HG02571 (cell line): ENCODE results near the gene YBX1.

Source experiments
- ATAC-seq: cut with Tn5 transposase; IDR thresholded peaks from one replicate; pipeline ENCODE4 v1.9.1; 2021; ENCODE audit warnings: mild to moderate bottlenecking, moderate library complexity; ENCODE audit not compliant: unreplicated experiment

The YBX1 gene

DNA sequence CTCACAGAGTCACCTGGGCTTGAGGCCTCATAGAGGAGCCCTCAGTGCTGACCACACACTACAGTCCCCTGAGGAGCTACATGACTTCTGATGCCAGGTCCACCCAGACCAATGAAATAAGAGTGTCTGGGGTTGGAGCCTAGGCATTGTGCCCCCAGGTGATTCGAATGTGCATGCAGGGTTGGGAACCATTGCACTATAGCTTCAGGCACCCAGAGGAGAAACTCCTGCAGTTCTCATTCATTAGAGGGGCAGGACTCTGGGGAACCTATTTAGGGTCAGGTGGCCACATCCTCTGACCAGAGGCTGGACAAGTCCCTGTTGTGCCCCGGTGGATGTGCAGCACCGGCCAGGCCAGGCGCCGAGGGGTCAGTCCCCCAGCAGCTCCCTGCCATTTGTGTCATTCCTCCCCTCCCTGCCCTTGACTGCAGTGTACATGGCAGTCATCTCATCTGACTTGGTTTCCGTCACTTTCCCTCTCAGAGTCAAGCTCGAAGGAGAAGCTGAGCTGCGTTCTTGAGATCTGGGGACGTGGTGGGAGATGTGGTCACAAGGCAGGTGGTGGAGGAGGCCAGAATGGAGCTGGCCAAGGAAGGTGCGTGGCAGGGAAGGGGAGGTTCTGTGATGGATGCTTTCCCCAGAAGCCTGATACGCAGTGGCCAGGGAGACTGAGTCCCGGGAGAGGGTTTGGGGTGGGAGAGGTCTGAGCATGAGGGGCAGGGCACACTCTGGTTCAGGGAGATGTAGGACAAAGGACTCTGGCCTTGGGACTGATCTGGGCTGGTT lies 51.4 kb downstream of the YBX1 start:
- ATAC-seq = no peak

DNA sequence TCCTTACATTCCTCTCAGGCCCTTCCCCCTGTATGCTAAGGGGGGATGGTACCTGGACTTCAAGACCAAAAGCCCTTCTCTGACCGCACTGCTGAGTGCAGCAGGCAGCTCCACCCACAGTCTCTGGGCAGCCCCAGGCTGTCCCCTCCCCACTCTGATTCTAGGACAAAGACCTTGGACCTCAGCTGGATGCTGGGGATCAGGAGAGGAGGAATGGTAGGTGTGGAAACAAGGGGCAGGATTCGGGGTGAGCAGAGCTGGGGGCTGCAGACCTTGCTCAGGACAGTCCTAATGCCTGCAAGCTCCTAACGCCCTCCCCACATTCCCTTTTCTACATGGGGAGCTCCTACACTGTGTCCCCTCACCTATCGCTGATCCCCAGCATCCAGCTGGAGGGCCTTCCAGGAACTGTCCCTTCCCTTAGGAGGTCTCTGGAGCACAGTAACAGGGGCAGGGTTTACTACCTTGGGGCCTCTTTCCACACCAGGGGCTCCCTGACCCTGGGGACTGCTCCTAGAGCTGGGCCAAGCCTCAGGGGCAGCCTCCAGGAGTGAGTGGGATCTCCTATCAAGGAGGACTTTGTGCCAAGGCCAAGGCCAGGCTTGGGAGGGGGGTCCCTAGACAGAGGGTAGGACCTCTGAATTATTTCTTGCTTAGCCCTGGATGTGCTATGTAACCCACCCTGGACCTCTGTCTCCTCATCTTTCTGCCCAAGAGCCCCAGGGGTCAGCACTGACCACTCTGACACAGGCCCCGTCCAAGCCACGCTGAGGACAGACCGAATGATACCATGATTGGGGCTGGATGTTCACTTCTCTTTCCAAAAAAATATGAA lies 52.2 kb downstream of the YBX1 start:
- no peak for ATAC-seq

- no peak for ATAC-seq
Observed at GRCh38 chr1:42735056-42735455, 52.8 kb downstream of the YBX1 start.

GRCh38 chr1:42735477-42736105 lies 53.4 kb downstream of the YBX1 start:
- ATAC-seq = no peak

DNA sequence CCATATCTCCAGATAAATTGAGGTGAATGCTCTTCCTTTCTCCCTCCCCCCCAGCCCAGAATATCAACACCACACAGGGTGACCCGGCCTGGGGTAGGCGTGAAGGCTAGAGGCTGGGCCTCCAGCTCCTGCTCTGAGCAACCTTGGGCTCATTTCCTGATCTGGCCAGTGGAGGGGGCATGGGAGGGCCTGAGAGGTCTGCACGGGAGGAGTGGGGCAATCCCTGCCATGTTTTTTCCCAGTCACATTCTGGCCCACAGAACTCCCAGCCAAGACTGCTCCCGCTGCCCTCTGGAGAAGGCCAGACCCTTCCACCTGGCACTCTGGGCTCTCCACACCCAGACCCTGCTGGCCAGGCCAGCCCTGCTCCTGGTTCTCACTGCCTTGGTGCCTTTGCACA lies 53.9 kb downstream of the YBX1 start:
- ATAC-seq = no peak

DNA sequence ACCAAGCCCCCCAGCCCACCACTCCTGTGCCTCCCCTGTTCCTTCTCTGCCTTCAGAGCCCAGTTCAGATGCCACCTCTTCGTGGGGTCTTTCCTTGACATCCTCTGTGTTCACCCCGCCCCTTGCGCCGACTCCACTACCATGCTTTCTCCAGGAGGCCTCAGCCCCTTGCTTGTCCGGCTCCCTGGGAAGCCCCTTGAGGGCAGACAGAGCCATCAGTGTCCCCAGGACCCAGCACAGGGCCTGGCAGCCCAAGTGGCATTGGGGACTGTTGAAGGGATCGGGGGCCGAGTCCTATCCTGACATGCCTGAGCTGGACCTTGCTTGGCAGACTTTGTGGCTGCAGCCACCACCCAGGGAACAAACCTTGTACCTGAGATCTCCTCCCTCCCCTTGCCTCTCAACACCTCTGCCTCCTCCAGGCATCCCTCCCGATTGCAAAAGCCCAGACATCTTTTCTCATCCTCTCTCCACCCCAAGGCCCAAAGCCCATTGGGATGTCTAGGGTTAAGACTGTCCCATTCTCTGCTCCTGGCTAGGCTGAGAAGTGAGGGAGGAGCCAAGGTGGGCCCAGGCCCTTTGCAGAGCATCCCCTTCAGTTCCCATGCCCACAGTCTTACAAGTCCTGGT lies 54.5 kb downstream of the YBX1 start:
- ATAC-seq = no peak

- no peak for ATAC-seq
Observed at GRCh38 chr1:42737257-42737656, 55.0 kb downstream of the YBX1 start.

GRCh38 chr1:42737986-42738677 lies 55.9 kb downstream of the YBX1 start:
- ATAC-seq = no peak

- no peak for ATAC-seq
Observed at GRCh38 chr1:42738678-42739226, 56.5 kb downstream of the YBX1 start.

DNA sequence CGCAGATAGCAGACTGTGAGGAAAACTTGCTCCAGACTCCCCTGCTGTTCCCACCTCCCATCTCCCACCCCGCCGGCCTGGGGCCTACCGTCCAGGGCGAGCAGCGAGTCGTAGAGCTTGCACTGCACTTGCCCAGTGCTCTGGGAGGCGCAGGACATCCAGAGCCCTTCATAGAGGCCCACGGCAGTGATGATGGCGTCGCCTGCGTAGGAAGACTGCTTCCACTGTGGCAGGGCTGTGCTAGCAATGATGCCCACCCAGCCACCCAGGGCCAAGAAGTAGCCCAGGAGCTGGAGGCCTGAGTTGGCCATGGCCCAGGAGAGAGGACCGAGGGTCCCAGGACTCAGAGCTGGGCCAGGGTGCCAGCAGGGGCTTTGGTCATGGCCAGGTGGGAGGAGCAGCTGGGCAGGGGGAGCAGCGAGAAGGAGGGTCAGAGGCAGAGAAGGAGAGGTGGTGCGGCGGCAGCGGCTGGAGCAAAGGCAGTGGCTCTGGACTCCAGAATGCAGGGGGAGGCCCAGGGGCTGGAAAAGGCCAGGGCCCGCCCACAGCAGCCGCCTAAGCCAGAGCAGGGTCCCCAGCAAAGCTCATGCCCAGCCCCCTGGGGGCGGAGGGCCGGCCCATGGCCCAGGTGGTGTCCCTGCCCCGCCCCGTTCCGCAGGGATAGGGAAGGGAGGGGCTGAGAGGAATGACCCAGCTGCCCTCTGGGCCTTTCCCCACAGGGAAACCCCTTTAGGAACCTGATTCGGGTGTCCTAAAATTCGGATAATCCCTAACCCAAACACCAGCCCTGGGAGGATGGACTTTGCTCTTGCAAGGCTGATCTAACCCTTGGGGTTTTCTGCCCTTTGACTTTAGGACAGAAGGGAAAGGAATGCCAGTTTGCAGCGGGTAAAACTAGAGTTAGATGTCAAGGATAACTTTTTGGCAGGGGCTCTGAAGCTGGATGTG lies 57.8 kb downstream of the YBX1 start, which contains the start of gene CLDN19:
CLDN19 (minus strand) TSS at position 484 of the 948 bp plus-strand sequence; CDS start at position 311, 173 bp downstream.
- ATAC-seq = no peak

- no peak for ATAC-seq
Observed at GRCh38 chr1:42740851-42741580, 58.8 kb downstream of the YBX1 start.

- ATAC-seq = no peak
Observed at GRCh38 chr1:42741706-42742105, 59.5 kb downstream of the YBX1 start.

- no peak for ATAC-seq
Observed at GRCh38 chr1:42742141-42742540, 59.9 kb downstream of the YBX1 start.

GRCh38 chr1:42742617-42743316 lies 60.5 kb downstream of the YBX1 start:
- ATAC-seq = no peak

DNA sequence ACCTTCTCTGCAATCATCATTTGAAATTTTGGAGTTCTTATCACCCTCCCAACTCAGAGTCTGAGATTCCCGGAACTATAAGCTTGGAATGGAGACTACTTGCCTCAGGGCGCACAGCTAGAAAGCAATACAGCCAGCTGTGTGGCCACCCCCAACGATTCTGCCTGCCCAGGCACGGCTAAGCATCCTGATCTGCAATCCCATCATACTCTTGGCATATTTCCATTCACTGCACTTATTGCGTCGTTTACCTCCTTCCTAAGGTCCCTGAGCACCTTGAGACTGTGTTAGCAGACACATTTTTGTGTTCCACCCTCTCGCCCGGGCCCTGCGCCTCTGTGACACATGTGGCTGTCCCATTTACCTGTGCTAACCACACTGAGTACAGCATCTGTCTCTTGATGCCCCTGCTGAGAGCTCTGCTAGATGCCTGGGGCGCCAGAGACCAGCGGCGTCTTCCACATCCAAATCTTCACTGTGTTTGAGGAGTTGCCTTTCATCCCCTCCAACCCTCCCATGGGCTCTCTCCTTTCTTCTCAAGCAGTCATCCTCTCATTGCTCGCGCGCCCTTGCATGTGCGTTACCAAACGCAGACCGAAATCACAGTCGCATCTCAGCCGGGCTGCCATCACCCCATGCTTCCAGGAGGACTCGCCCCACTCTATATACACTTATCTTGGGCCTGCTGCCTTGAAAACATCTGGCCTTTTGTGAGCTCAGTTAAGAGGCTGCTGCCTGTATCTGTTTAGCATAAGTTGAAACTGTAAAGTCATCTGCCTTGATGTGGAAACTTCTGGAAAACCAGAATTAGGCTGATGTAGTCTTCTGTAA lies 61.3 kb downstream of the YBX1 start:
- no peak for ATAC-seq

GRCh38 chr1:42744148-42744413 lies 61.9 kb downstream of the YBX1 start:
- no peak for ATAC-seq

DNA sequence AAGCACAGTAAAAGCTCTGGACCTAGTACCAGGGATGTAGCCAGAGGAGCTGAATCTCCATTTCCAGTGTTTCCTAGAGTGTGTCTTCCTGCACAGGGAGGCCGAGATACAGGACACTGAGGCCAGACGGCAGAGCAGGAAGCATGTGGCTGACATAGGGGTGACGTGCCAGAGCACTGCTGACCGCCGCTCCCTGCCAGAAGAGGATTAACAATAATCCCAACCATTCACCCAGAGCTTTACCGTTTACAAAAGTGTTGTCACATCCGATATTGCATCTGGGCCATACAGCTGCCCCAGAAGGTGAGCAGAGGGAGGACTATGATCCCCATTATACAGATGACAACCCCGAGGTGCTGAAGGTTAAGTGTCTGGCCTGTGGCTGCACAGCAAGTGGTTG lies 63.6 kb downstream of the YBX1 start:
- ATAC-seq = no peak
